Smooth muscle cell (in vitro differentiated cells): ENCODE results near the gene ZBTB7C. TPM values are rescaled to one million over a fixed set of nuclear protein-coding genes. Genes with fewer than 3 reads are reported as not detected.

Source experiments
- DNase-seq: peaks from one replicate; lab custom pipeline; 2025; ENCODE audit not compliant: unreplicated experiment; lab: John Stamatoyannopoulos, UW
- H2AFZ ChIP-seq: fragments of 200-600 bp; sonication (generic); 2 replicates; pipeline ENCODE4 v1.6.0; 2016; ENCODE audit warnings: antibody characterized with exemption, low read depth, mild to moderate bottlenecking
- H3F3A ChIP-seq: fragments of 200-600 bp; sonication (generic); 2 replicates; pipeline ENCODE4 v1.6.0; 2017; ENCODE audit warnings: antibody characterized with exemption, low read depth
- H3K27ac ChIP-seq: fragments of 200-600 bp; sonication (generic); 2 replicates; pipeline ENCODE4 v1.5.1; 2016; ENCODE audit warnings: low read depth, mild to moderate bottlenecking
- H3K27me3 ChIP-seq: fragments of 200-600 bp; sonication (generic); 2 replicates; pipeline ENCODE4 v1.6.1; 2016; ENCODE audit warnings: low read depth, mild to moderate bottlenecking
- H3K36me3 ChIP-seq: fragments of 200-600 bp; sonication (generic); 2 replicates; pipeline ENCODE4 v1.5.1; 2016; ENCODE audit warnings: low read depth
- H3K4me1 ChIP-seq: fragments of 200-600 bp; sonication (generic); 2 replicates; pipeline ENCODE4 v1.5.1; 2016; ENCODE audit warnings: low read depth
- H3K4me2 ChIP-seq: fragments of 200-600 bp; sonication (generic); 2 replicates; pipeline ENCODE4 v1.6.0; 2016; ENCODE audit warnings: mild to moderate bottlenecking
- H3K4me3 ChIP-seq: fragments of 200-600 bp; sonication (generic); 2 replicates; pipeline ENCODE4 v1.5.1; 2016; ENCODE audit warnings: mild to moderate bottlenecking
- H3K79me2 ChIP-seq: fragments of 200-600 bp; sonication (generic); 2 replicates; pipeline ENCODE4 v1.6.0; 2016; ENCODE audit warnings: low read depth, mild to moderate bottlenecking
- H3K9ac ChIP-seq: fragments of 200-600 bp; sonication (generic); 2 replicates; pipeline ENCODE4 v1.6.0; 2016; ENCODE audit warnings: low read depth
- H3K9me3 ChIP-seq: fragments of 200-600 bp; sonication (generic); replicated peaks from 2 replicates; pipeline ENCODE4 v1.5.1; 2016; ENCODE audit warnings: low read depth
- H4K20me1 ChIP-seq: fragments of 200-600 bp; sonication (generic); 2 replicates; pipeline ENCODE4 v1.6.0; 2016; ENCODE audit warnings: low read depth
- WGBS: methylation state at CpG from one replicate; pipeline ENCODE4 v1.1.7; 2016; ENCODE audit warnings: low lambda C conversion rate; 5-methylcytosine and 5-hydroxymethylcytosine counted together
- polyA plus RNA-seq: library from polyadenylated mRNA; unstranded; fragments of >200 nt; fragmentation: Nextera tagmentation; extraction: Ambion mirVana; gene quantifications from 2 replicates; pipeline ENCODE4 v1.2.1, GENCODE V29; 2016
- total RNA-seq: library from RNA; depleted of rRNA; stranded (reverse); fragments of >200 nt; gene quantifications from 2 replicates; pipeline ENCODE4 v1.2.3, GENCODE V29; 2014
- TF ChIP-seq, protein P1 (sequence below): fragments of 200-600 bp; sonication (generic); IDR thresholded peaks from 2 replicates; pipeline ENCODE4 v1.5.1; 2017; ENCODE audit warnings: borderline replicate concordance, mild to moderate bottlenecking, antibody characterized with exemption; ENCODE audit not compliant: insufficient read depth, poor library complexity, severe bottlenecking

The ZBTB7C gene
- total and polyA plus RNA-seq, 2 experiments from 2014 or later, result 0.48 to 0.63 TPM

DNA sequence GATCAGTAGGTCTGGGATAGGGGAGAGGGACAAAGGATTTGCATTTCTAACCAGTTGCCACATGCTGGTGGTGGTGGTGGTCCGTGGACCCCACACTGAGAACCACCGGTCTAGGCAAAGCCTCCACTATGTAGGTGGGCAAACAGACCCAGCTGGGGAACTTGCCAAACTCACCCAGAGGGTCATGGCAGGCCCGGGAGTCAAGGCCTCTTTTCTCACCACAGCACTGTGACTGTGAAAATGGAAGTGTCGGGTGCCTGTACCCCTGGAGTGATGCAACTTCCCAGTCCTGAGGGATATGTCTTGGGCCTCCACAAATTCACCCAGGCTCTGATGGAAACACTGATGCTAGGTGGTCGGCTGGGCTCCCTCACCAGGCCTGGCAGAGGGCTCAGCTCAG lies 377.5 kb downstream of the ZBTB7C start:
- no peak for DNase-seq
- H3K79me2 ChIP-seq, result no peaks in the 10 kb centered on the region
- H3K36me3 ChIP-seq, result no peaks in the 10 kb centered on the region
- no peak overlapping the region for H2AFZ ChIP-seq
- H3K4me3 ChIP-seq, result no peak overlapping the region
- TF ChIP-seq, protein P1, sequence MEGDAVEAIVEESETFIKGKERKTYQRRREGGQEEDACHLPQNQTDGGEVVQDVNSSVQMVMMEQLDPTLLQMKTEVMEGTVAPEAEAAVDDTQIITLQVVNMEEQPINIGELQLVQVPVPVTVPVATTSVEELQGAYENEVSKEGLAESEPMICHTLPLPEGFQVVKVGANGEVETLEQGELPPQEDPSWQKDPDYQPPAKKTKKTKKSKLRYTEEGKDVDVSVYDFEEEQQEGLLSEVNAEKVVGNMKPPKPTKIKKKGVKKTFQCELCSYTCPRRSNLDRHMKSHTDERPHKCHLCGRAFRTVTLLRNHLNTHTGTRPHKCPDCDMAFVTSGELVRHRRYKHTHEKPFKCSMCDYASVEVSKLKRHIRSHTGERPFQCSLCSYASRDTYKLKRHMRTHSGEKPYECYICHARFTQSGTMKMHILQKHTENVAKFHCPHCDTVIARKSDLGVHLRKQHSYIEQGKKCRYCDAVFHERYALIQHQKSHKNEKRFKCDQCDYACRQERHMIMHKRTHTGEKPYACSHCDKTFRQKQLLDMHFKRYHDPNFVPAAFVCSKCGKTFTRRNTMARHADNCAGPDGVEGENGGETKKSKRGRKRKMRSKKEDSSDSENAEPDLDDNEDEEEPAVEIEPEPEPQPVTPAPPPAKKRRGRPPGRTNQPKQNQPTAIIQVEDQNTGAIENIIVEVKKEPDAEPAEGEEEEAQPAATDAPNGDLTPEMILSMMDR, result no peak
- no peaks in the 10 kb centered on the region for H3K9me3 ChIP-seq
- H3K27me3 ChIP-seq, result no peaks in the 10 kb centered on the region
- no peak overlapping the region for H3K4me2 ChIP-seq
- no peak overlapping the region for H3K27ac ChIP-seq
- no peak overlapping the region for H3K9ac ChIP-seq
- WGBS, result 87% methylated on average over 5 of the region's 5 CpGs
- no peaks in the 10 kb centered on the region for H4K20me1 ChIP-seq
- H3F3A ChIP-seq, result peaks cover 10% of the 10 kb centered on the region
- peaks cover 13% of the 10 kb centered on the region for H3K4me1 ChIP-seq

DNA sequence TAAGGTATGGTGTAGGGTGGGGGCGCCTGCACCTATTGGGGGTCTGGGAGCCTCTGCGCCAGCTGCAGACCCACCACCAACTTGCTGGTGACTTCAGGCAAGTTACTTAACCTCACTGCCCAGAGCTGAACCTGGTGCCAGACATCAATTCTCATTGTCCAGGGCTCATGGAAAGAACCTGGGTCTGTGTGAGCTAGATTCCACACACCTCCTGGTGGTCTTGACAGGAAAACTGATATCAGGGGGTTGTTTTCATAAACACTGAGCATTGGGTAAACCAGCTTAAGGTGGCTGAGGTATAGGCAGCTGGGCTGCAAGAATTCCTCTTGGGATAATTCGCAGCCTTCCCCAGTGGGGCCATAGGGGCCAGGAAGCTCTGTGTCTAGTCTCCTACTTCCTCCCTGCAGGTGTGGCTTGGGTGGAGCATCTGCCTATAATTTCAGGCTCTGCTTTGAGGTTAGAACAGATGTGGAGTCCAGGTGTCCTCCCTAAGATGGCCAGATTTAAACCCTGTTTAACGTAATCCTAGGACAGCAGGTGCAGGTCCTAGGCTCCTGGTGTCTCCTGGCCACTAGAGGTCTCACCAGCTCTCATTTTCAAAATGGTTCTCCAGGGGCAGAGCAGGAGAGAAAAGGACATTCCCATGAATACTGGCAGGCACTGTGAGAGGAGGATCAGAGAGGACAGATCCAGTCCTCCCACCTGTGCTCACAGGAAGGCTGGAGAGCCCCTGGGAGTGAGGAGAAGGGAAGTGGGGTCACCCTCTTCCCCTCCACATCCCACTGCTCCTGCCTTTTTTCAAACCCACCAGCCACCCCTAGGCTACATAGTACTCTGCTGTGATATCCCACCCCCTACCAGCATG lies 378.3 kb downstream of the ZBTB7C start:
- H3K9me3 ChIP-seq, result no peaks in the 10 kb centered on the region
- H4K20me1 ChIP-seq, result no peaks in the 10 kb centered on the region
- no peak overlapping the region for H3K4me2 ChIP-seq
- no peaks in the 10 kb centered on the region for H3K79me2 ChIP-seq
- 77% methylated on average over 4 of the region's 4 CpGs for WGBS
- no peak overlapping the region for H2AFZ ChIP-seq
- H3K4me1 ChIP-seq, result peaks cover 14% of the 10 kb centered on the region
- no peak overlapping the region for H3K27ac ChIP-seq
- DNase-seq, result no peak
- H3K36me3 ChIP-seq, result no peaks in the 10 kb centered on the region
- H3K4me3 ChIP-seq, result no peak overlapping the region
- TF ChIP-seq, protein P1, result peak; percentile 64
- no peak overlapping the region for H3K9ac ChIP-seq
- H3F3A ChIP-seq, result peaks cover 10% of the 10 kb centered on the region
- no peaks in the 10 kb centered on the region for H3K27me3 ChIP-seq

DNA sequence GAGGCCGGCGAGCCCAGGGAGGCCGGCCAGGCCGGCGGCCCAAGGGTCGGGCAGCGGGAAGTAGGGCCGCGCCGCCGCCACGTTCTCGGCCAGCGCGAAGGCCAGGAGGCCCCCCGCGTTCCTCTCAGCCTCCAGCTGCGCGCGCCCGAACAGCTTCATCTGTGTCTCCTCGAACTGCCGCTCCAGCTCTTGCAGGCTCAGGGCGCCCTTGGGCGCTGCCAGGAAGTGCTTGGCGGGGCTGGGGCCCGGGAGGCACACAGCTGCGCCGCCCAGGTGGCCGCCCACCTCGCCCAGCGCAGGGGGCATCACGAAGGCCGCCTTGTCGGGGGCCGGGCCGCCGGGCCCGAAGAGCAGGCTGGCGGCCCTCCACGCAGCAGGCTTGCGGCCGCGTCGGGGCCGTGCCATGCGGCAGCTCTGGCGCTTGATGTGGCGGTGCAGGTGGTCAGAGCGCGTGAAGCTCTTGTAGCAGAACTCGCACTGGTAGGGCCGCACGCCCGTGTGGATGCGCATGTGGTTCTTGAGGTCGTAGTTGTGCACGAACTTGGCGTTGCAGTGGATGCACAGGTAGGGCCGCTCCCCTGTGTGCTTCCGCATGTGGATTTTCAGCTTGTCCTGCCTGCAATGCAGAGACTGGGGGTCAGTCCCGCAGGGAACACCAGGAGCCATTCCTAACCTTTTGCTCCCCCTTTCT lies 379.7 kb downstream of the ZBTB7C start:
- H3K27ac ChIP-seq, result no peak overlapping the region
- no peaks in the 10 kb centered on the region for H3K9me3 ChIP-seq
- 97% methylated on average over 55 of the region's 62 CpGs for WGBS
- no peaks in the 10 kb centered on the region for H4K20me1 ChIP-seq
- peaks cover 10% of the 10 kb centered on the region for H3F3A ChIP-seq
- no peak overlapping the region for H3K9ac ChIP-seq
- peaks cover 14% of the 10 kb centered on the region for H3K4me1 ChIP-seq
- H3K4me3 ChIP-seq, result no peak overlapping the region
- TF ChIP-seq, protein P1, result no peak
- H3K79me2 ChIP-seq, result no peaks in the 10 kb centered on the region
- H3K36me3 ChIP-seq, result no peaks in the 10 kb centered on the region
- H3K27me3 ChIP-seq, result no peaks in the 10 kb centered on the region
- DNase-seq, result no peak
- no peak overlapping the region for H2AFZ ChIP-seq
- H3K4me2 ChIP-seq, result no peak overlapping the region
